Measurements from ENCODE around the gene DAPP1. TPM values are rescaled to one million over a fixed set of nuclear protein-coding genes. Genes with fewer than 3 reads are reported as not detected.

Gene DAPP1
- total and polyA plus RNA-seq, 2 of the 8 experiments (the other 6 are each of a cell fraction or from before 2014, with no cell fraction given) = not detected

- H3K9me3 ChIP-seq (ENCODE audit: insufficient read depth in 2 of 2, low read depth in 1 of 2, low read length in 1 of 2) = no peaks in the 10 kb centered on the region
- no peak overlapping the region for H2BK5ac ChIP-seq (ENCODE audit: low read depth, low read length)
- H3K27ac ChIP-seq (ENCODE audit: low read depth, low read length) = no peak overlapping the region
- TF ChIP-seq BRCA1 (IDR thresholded peaks at IDR 0.05; ENCODE audit: low read depth, low read length) = no peak
- no peak for TF ChIP-seq NRF1 (IDR thresholded peaks at IDR 0.05; ENCODE audit: low read depth, low read length)
- no peak for TF ChIP-seq RBBP5 (IDR thresholded peaks at IDR 0.05; ENCODE audit: borderline replicate concordance, low read depth, low read length)
- TF ChIP-seq EZH2 (IDR thresholded peaks at IDR 0.05; ENCODE audit: low read depth, low read length, severe bottlenecking) = no peak
- no peak for TF ChIP-seq SP2 (IDR thresholded peaks at IDR 0.05; ENCODE audit: low read length)
- TF ChIP-seq RFX5 (IDR thresholded peaks at IDR 0.05; ENCODE audit: borderline replicate concordance, low read depth, low read length) = no peak
- no peak for TF ChIP-seq SP4 (IDR thresholded peaks at IDR 0.05; ENCODE audit: low read length)
- no peak for TF ChIP-seq SP1 (IDR thresholded peaks at IDR 0.05; ENCODE audit: low read depth, low read length)
- no peak for TF ChIP-seq MAX (IDR thresholded peaks at IDR 0.05)
- no peak for TF ChIP-seq HDAC2 (IDR thresholded peaks at IDR 0.05; ENCODE audit: borderline replicate concordance in 1 of 2, low read depth in 2 of 2, low read length in 2 of 2)
- TF ChIP-seq KDM4A (IDR thresholded peaks at IDR 0.05; ENCODE audit: low read depth, low read length, severe bottlenecking) = no peak
- no peak for TF ChIP-seq BACH1 (IDR thresholded peaks at IDR 0.05; ENCODE audit: low read length)
- peaks cover 2 to 3% of the 10 kb centered on the region in 2 experiments for H4K20me1 ChIP-seq (replicated peaks in 1 of 2; ENCODE audit: control insufficient read depth in 1 of 2, insufficient read depth in 2 of 2, low read length in 2 of 2)
- no peaks in the 10 kb centered on the region for H3K27me3 ChIP-seq (replicated peaks in 1 of 4; ENCODE audit: control insufficient read depth in 3 of 4, extremely low read depth in 1 of 4, insufficient read depth in 3 of 4, low read length in 3 of 4)
- H2BK20ac ChIP-seq (ENCODE audit: low read length) = no peak overlapping the region
- H3K9ac ChIP-seq (replicated peaks in 1 of 4; ENCODE audit: extremely low read depth in 1 of 4, low read depth in 3 of 4, low read length in 3 of 4) = no peak overlapping the region
- no peak overlapping the region for H4K8ac ChIP-seq (ENCODE audit: extremely low read depth, insufficient read depth, low read length)
- no peaks in the 10 kb centered on the region; a peak in 1 of 8 replicates for H3K36me3 ChIP-seq (ENCODE audit: control insufficient read depth in 2 of 4, insufficient read depth in 4 of 4, low read length in 3 of 4)
- peaks cover 4% of the 10 kb centered on the region; the same call in 1 of the 2 replicates for H3K23me2 ChIP-seq (ENCODE audit: low read depth, low read length)
- ChIA-PET CTCF (ENCODE audit: partially characterized antibody) (no interaction called here), POLR2A (ENCODE audit: partially characterized antibody) (no interaction called here)
- no peak overlapping the region for H2BK15ac ChIP-seq (ENCODE audit: low read length)
- FAIRE-seq (no peak), DNase-seq (ENCODE audit: low read depth in 1 of 2, low spot score in 2 of 2) (no peak)
- no peak overlapping the region for H2AFZ ChIP-seq (ENCODE audit: low read length)
- no peak overlapping the region for H2BK120ac ChIP-seq (replicated peaks; ENCODE audit: low read depth, low read length)
- no peak overlapping the region for H3K18ac ChIP-seq (ENCODE audit: extremely low read depth, low read length)
- H3K4me3 ChIP-seq (ENCODE audit: extremely low read depth in 1 of 4, insufficient read depth in 2 of 4, low read depth in 3 of 4, low read length in 4 of 4) = no peak overlapping the region
- H2AK5ac ChIP-seq (ENCODE audit: low read depth, low read length) = no peak overlapping the region
- WGBS, 2 experiments (ENCODE audit: extremely low coverage in 1 of 2, insufficient coverage in 1 of 2, insufficient read length in 1 of 2, insufficient replicate concordance in 2 of 2, low coverage in 1 of 2, low lambda C conversion rate in 2 of 2, missing lambda C conversion rate in 1 of 2) = 85% methylated on average over 2 of the region's 2 CpGs; no CpG with 5 or more reads in 1 of the 2 experiments
- H3K4me2 ChIP-seq (ENCODE audit: insufficient read depth in 1 of 2, low read depth in 2 of 2, low read length in 2 of 2) = no peak overlapping the region
- no peak overlapping the region for H3K4ac ChIP-seq (replicated peaks; ENCODE audit: insufficient read length, low read depth, low read length)
- H3K56ac ChIP-seq (replicated peaks; ENCODE audit: insufficient read length, low read depth, low read length) = no peak overlapping the region
- no peak overlapping the region for H4K91ac ChIP-seq (replicated peaks; ENCODE audit: insufficient read length, low read length)
- peaks cover 0 to 3% (median 0%) of the 10 kb centered on the region in 4 experiments; a peak in 1 of 7 replicates for H3K4me1 ChIP-seq (replicated peaks in 1 of 4; ENCODE audit: control insufficient read depth in 3 of 4, insufficient read depth in 4 of 4, low read length in 3 of 4)
- no peaks in the 10 kb centered on the region for H3K79me1 ChIP-seq (ENCODE audit: low read depth, low read length)
- H3K23ac ChIP-seq (ENCODE audit: insufficient read length) = no peak overlapping the region
- H3K79me2 ChIP-seq (ENCODE audit: control insufficient read depth in 1 of 2, insufficient read depth in 2 of 2, low read length in 2 of 2) = peaks cover 4 to 32% of the 10 kb centered on the region in 2 experiments; a peak in 3 of 4 replicates
- no peak overlapping the region for H4K5ac ChIP-seq (ENCODE audit: insufficient read length, low read depth, low read length)
- no peak overlapping the region for H3K14ac ChIP-seq (ENCODE audit: insufficient read length)
- no peak overlapping the region for H2BK12ac ChIP-seq (ENCODE audit: low read depth, low read length)
These were observed 74.7 kb downstream of the DAPP1 start for GRCh38 chr4:99891351-99891750.

Measured in H1 (cell line).